ENCODE results near the gene NR1D2.

GRCh38 chr3:23969393-23969792, 24.3 kb downstream of the NR1D2 start:
- TF ChIP-seq, protein P1, sequence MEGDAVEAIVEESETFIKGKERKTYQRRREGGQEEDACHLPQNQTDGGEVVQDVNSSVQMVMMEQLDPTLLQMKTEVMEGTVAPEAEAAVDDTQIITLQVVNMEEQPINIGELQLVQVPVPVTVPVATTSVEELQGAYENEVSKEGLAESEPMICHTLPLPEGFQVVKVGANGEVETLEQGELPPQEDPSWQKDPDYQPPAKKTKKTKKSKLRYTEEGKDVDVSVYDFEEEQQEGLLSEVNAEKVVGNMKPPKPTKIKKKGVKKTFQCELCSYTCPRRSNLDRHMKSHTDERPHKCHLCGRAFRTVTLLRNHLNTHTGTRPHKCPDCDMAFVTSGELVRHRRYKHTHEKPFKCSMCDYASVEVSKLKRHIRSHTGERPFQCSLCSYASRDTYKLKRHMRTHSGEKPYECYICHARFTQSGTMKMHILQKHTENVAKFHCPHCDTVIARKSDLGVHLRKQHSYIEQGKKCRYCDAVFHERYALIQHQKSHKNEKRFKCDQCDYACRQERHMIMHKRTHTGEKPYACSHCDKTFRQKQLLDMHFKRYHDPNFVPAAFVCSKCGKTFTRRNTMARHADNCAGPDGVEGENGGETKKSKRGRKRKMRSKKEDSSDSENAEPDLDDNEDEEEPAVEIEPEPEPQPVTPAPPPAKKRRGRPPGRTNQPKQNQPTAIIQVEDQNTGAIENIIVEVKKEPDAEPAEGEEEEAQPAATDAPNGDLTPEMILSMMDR (IDR thresholded peaks at IDR 0.05): no peak
- TF ChIP-seq POLR2AphosphoS5 (IDR thresholded peaks at IDR 0.05; ENCODE audit: insufficient read depth in 1 of 2, low read depth in 1 of 2): no peak

All from vagina (tissue), 2 donors.